Measurements from ENCODE around the gene TSPAN3.

DNA sequence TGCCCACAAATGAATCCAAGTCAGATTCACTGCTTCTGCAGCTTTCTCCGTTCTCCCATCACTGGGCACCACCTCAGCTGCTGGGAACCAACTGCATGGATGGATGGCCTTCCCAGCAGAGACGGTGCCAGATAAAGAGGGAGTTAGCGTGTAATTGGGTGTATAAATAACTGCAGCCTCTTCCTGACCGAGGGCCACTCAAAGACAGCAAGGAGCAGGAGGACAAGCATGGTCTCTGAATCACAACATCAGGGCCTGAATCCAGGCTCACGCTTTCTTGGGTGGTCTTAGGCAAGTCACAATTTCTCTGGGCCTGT, 31.7 kb downstream of the TSPAN3 start:
- TF ChIP-seq, protein P1, sequence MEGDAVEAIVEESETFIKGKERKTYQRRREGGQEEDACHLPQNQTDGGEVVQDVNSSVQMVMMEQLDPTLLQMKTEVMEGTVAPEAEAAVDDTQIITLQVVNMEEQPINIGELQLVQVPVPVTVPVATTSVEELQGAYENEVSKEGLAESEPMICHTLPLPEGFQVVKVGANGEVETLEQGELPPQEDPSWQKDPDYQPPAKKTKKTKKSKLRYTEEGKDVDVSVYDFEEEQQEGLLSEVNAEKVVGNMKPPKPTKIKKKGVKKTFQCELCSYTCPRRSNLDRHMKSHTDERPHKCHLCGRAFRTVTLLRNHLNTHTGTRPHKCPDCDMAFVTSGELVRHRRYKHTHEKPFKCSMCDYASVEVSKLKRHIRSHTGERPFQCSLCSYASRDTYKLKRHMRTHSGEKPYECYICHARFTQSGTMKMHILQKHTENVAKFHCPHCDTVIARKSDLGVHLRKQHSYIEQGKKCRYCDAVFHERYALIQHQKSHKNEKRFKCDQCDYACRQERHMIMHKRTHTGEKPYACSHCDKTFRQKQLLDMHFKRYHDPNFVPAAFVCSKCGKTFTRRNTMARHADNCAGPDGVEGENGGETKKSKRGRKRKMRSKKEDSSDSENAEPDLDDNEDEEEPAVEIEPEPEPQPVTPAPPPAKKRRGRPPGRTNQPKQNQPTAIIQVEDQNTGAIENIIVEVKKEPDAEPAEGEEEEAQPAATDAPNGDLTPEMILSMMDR (conservative IDR thresholded peaks at IDR 0.05; ENCODE audit: low read length) = no peak
- no peak for TF ChIP-seq EZH2phosphoT487 (IDR thresholded peaks at IDR 0.05; ENCODE audit: borderline replicate concordance, low read depth, low read length)

All from OCI-LY7 (cell line).